GM12878 (cell line): ENCODE results near the gene FBXW12. TPM values are rescaled to one million over a fixed set of nuclear protein-coding genes. Genes with fewer than 3 reads are reported as not detected.

ENCODE experiments used
- CREM ChIP-seq: IDR thresholded peaks from 2 replicates; pipeline ENCODE4 v1.6.1; 2014; ENCODE audit warnings: antibody characterized with exemption, low read depth
- EGR1 ChIP-seq, 2 experiments: IDR thresholded peaks; 1 replicate in 1 of 2; 2 replicates in 1 of 2; pipeline ENCODE4 v1.6.1; 2011 to 2012; ENCODE audit warnings: low read depth in 2 of 2, low read length in 2 of 2, borderline replicate concordance in 1 of 2, mild to moderate bottlenecking in 1 of 2, moderate library complexity in 1 of 2
- IRF4 ChIP-seq: IDR thresholded peaks from 2 replicates; pipeline ENCODE4 v1.6.1; 2011; ENCODE audit warnings: low read depth, low read length
- MXI1 ChIP-seq: fragments of 150-350 bp; IDR thresholded peaks from 2 replicates; pipeline ENCODE4 v1.6.1; 2011; ENCODE audit warnings: low read depth, mild to moderate bottlenecking, inconsistent platforms, low read length, improper control_type of control experiment
- POU2F2 ChIP-seq: IDR thresholded peaks from 3 replicates; pipeline ENCODE4 v1.6.1; 2011; ENCODE audit warnings: low read depth, mild to moderate bottlenecking, low read length, borderline replicate concordance
- RELA ChIP-seq: fragments of 450-650 bp; IDR thresholded peaks from 2 replicates; pipeline ENCODE4 v1.8.0; 2014; ENCODE audit warnings: borderline replicate concordance; ENCODE audit not compliant: partially characterized antibody
- SPI1 ChIP-seq: IDR thresholded peaks from 2 replicates; pipeline ENCODE4 v1.6.1; 2011; ENCODE audit warnings: low read depth, mild to moderate bottlenecking, low read length, moderate library complexity, borderline replicate concordance; ENCODE audit not compliant: insufficient read depth
- SUZ12 ChIP-seq: fragments of 200-600 bp; sonication (generic); IDR thresholded peaks from one replicate; pipeline ENCODE4 v1.6.1; 2018; ENCODE audit warnings: antibody characterized with exemption, mild to moderate bottlenecking; ENCODE audit not compliant: unreplicated experiment
- YY1 ChIP-seq: IDR thresholded peaks from 2 replicates; pipeline ENCODE4 v1.6.1; 2011; ENCODE audit warnings: low read depth, mild to moderate bottlenecking, low read length
- ZNF622 ChIP-seq: fragments of 450-650 bp; IDR thresholded peaks from 2 replicates; pipeline ENCODE4 v1.6.1; 2017; ENCODE audit warnings: mild to moderate bottlenecking, inconsistent platforms
- ZZZ3 ChIP-seq: IDR thresholded peaks from 2 replicates; pipeline ENCODE4 v1.6.1; 2011; ENCODE audit warnings: low read depth; ENCODE audit not compliant: control insufficient read depth, insufficient read length
- polyA plus RNA-seq, 11 experiments: library from polyadenylated mRNA; depleted of rRNA in 4 of 11; unstranded in 6 of 11; stranded (reverse) in 5 of 11; fragments of >200 nt; fragmentation: Nextera tagmentation in 4 of 11; fragmentation: Illumina TruSeq in 1 of 11; extraction: Ambion mirVana in 4 of 11; extraction: Trizol in 1 of 11; gene quantifications; 1 replicate in 1 of 11; 2 replicates in 10 of 11; pipeline versions ENCODE4 v1.2.1 to v1.2.3, GENCODE V29; 2011 to 2016; ENCODE audit warnings: inconsistent platforms in 2 of 11, missing spikeins in 2 of 11, low read depth in 1 of 11
- total RNA-seq, 4 experiments: library from RNA; depleted of rRNA in 3 of 4; stranded (reverse); fragments of >200 nt in 3 of 4; fragmentation: Illumina TruSeq in 1 of 4; extraction: Trizol in 1 of 4; gene quantifications; 2 replicates each; pipeline versions ENCODE4 v1.2.1 to v1.2.3, GENCODE V29; 2013 to 2021
- TF ChIP-seq, protein P1 (sequence below): fragments of 450-650 bp; formaldehyde crosslinking; IDR thresholded peaks from 2 replicates; pipeline ENCODE4 v1.4.0; 2020; ENCODE audit warnings: mild to moderate bottlenecking, moderate library complexity
- TF ChIP-seq, protein P2 (sequence below): fragments of 450-650 bp; IDR thresholded peaks from 2 replicates; pipeline ENCODE4 v1.6.1; 2018; ENCODE audit warnings: borderline replicate concordance, mild to moderate bottlenecking; ENCODE audit not compliant: partially characterized antibody
- TF ChIP-seq, protein P3 (sequence below): fragments of 450-650 bp; IDR thresholded peaks from 2 replicates; pipeline ENCODE4 v1.6.1; 2017; ENCODE audit warnings: mild to moderate bottlenecking, moderate library complexity
- TF ChIP-seq, protein P4 (sequence below): fragments of 450-650 bp; IDR thresholded peaks from 2 replicates; pipeline ENCODE4 v1.6.1; 2016; ENCODE audit warnings: mild to moderate bottlenecking

Gene FBXW12
- total and polyA plus RNA-seq, 10 of the 15 experiments (the other 5 are each of a cell fraction or from before 2014, with no cell fraction given) = 0.04 to 0.18 (median 0.12) TPM; not detected in 4

DNA sequence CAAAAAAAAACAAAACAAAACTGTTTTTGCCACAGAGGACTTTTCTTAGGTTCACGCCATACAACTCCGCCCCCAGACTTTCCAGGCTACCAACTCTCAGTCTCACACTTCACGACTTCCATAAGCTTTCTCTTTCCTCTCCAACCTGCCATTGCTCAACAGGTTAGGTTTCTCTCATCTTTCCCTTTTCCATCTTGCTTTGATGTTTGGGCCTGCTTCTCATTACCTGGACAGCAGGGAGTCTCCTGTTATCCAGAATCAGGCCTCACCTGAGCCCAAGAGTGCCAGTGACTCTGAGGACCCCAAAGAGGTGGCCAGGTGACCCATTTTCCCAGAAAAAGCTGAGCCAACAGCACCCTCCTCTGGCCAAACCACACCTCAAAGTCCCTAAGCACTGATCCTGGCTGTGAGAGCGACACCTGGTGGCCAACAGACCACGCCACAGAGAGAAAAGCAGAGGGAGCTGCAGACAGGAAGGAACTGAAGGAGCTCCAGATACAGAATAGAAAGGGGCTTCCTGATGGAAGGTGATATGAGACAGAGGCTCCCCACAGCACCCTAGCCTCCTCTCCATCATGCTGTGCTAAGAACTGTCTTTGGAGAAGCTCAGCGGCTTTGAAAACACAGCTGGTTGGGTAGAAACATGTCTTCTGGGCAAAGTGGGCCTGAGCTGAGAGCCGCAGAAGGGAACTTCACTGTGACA, 63.9 kb downstream of the FBXW12 start (continued):
- no peak for TF ChIP-seq ZZZ3
- TF ChIP-seq, protein P1, sequence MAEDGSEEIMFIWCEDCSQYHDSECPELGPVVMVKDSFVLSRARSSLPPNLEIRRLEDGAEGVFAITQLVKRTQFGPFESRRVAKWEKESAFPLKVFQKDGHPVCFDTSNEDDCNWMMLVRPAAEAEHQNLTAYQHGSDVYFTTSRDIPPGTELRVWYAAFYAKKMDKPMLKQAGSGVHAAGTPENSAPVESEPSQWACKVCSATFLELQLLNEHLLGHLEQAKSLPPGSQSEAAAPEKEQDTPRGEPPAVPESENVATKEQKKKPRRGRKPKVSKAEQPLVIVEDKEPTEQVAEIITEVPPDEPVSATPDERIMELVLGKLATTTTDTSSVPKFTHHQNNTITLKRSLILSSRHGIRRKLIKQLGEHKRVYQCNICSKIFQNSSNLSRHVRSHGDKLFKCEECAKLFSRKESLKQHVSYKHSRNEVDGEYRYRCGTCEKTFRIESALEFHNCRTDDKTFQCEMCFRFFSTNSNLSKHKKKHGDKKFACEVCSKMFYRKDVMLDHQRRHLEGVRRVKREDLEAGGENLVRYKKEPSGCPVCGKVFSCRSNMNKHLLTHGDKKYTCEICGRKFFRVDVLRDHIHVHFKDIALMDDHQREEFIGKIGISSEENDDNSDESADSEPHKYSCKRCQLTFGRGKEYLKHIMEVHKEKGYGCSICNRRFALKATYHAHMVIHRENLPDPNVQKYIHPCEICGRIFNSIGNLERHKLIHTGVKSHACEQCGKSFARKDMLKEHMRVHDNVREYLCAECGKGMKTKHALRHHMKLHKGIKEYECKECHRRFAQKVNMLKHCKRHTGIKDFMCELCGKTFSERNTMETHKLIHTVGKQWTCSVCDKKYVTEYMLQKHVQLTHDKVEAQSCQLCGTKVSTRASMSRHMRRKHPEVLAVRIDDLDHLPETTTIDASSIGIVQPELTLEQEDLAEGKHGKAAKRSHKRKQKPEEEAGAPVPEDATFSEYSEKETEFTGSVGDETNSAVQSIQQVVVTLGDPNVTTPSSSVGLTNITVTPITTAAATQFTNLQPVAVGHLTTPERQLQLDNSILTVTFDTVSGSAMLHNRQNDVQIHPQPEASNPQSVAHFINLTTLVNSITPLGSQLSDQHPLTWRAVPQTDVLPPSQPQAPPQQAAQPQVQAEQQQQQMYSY = no peak
- TF ChIP-seq EGR1 (IDR thresholded peaks at IDR 0.05; ENCODE audit: borderline replicate concordance in 1 of 2, low read depth in 2 of 2, low read length in 2 of 2) = no peak
- TF ChIP-seq SPI1 = peak; percentile 32; the same call in 1 of the 2 replicates
- TF ChIP-seq ZNF622 = no peak
- TF ChIP-seq, protein P2, sequence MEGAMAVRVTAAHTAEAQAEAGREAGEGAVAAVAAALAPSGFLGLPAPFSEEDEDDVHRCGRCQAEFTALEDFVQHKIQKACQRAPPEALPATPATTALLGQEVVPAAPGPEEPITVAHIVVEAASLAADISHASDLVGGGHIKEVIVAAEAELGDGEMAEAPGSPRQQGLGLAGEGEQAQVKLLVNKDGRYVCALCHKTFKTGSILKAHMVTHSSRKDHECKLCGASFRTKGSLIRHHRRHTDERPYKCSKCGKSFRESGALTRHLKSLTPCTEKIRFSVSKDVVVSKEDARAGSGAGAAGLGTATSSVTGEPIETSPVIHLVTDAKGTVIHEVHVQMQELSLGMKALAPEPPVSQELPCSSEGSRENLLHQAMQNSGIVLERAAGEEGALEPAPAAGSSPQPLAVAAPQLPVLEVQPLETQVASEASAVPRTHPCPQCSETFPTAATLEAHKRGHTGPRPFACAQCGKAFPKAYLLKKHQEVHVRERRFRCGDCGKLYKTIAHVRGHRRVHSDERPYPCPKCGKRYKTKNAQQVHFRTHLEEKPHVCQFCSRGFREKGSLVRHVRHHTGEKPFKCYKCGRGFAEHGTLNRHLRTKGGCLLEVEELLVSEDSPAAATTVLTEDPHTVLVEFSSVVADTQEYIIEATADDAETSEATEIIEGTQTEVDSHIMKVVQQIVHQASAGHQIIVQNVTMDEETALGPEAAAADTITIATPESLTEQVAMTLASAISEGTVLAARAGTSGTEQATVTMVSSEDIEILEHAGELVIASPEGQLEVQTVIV = no peak
- TF ChIP-seq RELA = peak; percentile 43
- TF ChIP-seq, protein P3, sequence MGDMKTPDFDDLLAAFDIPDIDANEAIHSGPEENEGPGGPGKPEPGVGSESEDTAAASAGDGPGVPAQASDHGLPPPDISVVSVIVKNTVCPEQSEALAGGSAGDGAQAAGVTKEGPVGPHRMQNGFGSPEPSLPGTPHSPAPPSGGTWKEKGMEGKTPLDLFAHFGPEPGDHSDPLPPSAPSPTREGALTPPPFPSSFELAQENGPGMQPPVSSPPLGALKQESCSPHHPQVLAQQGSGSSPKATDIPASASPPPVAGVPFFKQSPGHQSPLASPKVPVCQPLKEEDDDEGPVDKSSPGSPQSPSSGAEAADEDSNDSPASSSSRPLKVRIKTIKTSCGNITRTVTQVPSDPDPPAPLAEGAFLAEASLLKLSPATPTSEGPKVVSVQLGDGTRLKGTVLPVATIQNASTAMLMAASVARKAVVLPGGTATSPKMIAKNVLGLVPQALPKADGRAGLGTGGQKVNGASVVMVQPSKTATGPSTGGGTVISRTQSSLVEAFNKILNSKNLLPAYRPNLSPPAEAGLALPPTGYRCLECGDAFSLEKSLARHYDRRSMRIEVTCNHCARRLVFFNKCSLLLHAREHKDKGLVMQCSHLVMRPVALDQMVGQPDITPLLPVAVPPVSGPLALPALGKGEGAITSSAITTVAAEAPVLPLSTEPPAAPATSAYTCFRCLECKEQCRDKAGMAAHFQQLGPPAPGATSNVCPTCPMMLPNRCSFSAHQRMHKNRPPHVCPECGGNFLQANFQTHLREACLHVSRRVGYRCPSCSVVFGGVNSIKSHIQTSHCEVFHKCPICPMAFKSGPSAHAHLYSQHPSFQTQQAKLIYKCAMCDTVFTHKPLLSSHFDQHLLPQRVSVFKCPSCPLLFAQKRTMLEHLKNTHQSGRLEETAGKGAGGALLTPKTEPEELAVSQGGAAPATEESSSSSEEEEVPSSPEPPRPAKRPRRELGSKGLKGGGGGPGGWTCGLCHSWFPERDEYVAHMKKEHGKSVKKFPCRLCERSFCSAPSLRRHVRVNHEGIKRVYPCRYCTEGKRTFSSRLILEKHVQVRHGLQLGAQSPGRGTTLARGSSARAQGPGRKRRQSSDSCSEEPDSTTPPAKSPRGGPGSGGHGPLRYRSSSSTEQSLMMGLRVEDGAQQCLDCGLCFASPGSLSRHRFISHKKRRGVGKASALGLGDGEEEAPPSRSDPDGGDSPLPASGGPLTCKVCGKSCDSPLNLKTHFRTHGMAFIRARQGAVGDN = no peak
- peak; percentile 67; the same call in 1 of the 3 replicates for TF ChIP-seq POU2F2
- TF ChIP-seq YY1 = peak; percentile 82
- 0 out of 2 replicates have a peak, but pooled peaks have one; percentile 16 for TF ChIP-seq MXI1
- TF ChIP-seq, protein P4, sequence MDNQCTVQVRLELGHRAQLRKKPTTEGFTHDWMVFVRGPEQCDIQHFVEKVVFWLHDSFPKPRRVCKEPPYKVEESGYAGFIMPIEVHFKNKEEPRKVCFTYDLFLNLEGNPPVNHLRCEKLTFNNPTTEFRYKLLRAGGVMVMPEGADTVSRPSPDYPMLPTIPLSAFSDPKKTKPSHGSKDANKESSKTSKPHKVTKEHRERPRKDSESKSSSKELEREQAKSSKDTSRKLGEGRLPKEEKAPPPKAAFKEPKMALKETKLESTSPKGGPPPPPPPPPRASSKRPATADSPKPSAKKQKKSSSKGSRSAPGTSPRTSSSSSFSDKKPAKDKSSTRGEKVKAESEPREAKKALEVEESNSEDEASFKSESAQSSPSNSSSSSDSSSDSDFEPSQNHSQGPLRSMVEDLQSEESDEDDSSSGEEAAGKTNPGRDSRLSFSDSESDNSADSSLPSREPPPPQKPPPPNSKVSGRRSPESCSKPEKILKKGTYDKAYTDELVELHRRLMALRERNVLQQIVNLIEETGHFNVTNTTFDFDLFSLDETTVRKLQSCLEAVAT = peak; percentile 55; the same call in 1 of the 2 replicates
- TF ChIP-seq CREM = 0 out of 2 replicates have a peak, but pooled peaks have one; percentile 37
- TF ChIP-seq SUZ12 = no peak
- TF ChIP-seq IRF4 = 0 out of 2 replicates have a peak, but pooled peaks have one; percentile 34
